Calu3 (cell line): ENCODE measurements around the gene LYRM9. TPM values are rescaled to one million over a fixed set of nuclear protein-coding genes. Genes with fewer than 3 reads are reported as not detected.
"Not testable (repeated sequence)": the region's sequence is repeated elsewhere in the genome, so short reads cannot be mapped to it uniquely, and the experiment has no call there.

ENCODE experiments used
- BruUV-seq: library from RNA; stranded (reverse); fragments of 400-500 nt; replicated peaks from 2 replicates; lab custom pipeline; 2021; lab: Mats Ljungman, UMichigan
- CTCF ChIA-PET: fragments of 300-600 bp; sonication (Branson Sonifier 250); formaldehyde crosslinking; loops from one replicate; lab custom pipeline; 2022; ENCODE audit warnings: antibody characterized with exemption; lab: Charles Lee
- DNase-seq: peaks from one replicate; pipeline ENCODE4 v3.0.0; 2022
- H3K27ac Mint-ChIP-seq: one replicate; pipeline ENCODE4 v1.8.0; 2022; ENCODE audit warnings: mixed read lengths; ENCODE audit not compliant: unreplicated experiment
- H3K27me3 Mint-ChIP-seq: one replicate; pipeline ENCODE4 v1.8.0; 2022; ENCODE audit warnings: mixed read lengths; ENCODE audit not compliant: unreplicated experiment
- H3K36me3 Mint-ChIP-seq: one replicate; pipeline ENCODE4 v1.8.0; 2022; ENCODE audit warnings: mild to moderate bottlenecking, moderate library complexity, mixed read lengths; ENCODE audit not compliant: insufficient read depth, unreplicated experiment
- H3K4me1 Mint-ChIP-seq: one replicate; pipeline ENCODE4 v1.8.0; 2022; ENCODE audit warnings: mild to moderate bottlenecking, low read depth, mixed read lengths; ENCODE audit not compliant: unreplicated experiment
- H3K4me3 Mint-ChIP-seq: one replicate; pipeline ENCODE4 v1.8.0; 2022; ENCODE audit warnings: mild to moderate bottlenecking, low read depth, moderate library complexity, mixed read lengths; ENCODE audit not compliant: unreplicated experiment
- H3K9me3 Mint-ChIP-seq: one replicate; pipeline ENCODE4 v1.8.0; 2022; ENCODE audit warnings: low read depth, mixed read lengths; ENCODE audit not compliant: unreplicated experiment
- intact Hi-C: fragments of 100-400 bp; cut with micrococcal nuclease; formaldehyde crosslinking; loops from one replicate; pipeline ENCODE4 v1.10.0; 2022; ENCODE audit not compliant: unreplicated experiment
- total RNA-seq: library from RNA; stranded (reverse); gene quantifications from 2 replicates; pipeline ENCODE4 v1.2.3, GENCODE V29; 2022
- TF ChIP-seq, protein P1 (sequence below): fragments of 200-600 bp; IDR thresholded peaks from one replicate; pipeline ENCODE4 v1.8.0; 2022; ENCODE audit warnings: antibody characterized with exemption; ENCODE audit not compliant: unreplicated experiment

LYRM9 gene
- total RNA-seq, 1 experiment from 2014 or later: 1.7 TPM

DNA sequence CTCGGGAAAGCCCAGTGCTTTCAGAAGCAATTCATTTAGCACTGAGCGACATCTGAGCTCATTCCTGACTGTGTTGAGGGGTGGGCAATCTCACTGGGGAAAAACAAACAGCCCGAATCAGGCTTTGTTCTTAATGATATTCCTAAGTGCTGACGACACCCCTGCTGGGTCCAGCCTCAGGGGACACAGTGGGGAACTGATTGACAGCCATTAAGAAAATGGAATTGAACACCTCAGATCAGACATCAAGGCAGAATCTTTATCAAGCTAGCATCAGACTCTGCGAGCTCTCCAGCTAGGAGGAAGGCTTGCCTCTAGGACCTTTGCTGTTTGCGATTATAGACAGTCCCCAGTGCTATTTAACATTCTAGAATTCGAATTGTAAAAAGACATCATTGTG lies 22.5 kb upstream of the LYRM9 start:
- Mint-ChIP-seq H3K4me3 (no peak overlapping the region), H3K4me1 (no peaks in the 10 kb centered on the region), H3K36me3 (no peaks in the 10 kb centered on the region), H3K27ac (no peak overlapping the region), H3K27me3 (peaks cover 31% of the 10 kb centered on the region), H3K9me3 (no peaks in the 10 kb centered on the region)
- TF ChIP-seq, protein P1, sequence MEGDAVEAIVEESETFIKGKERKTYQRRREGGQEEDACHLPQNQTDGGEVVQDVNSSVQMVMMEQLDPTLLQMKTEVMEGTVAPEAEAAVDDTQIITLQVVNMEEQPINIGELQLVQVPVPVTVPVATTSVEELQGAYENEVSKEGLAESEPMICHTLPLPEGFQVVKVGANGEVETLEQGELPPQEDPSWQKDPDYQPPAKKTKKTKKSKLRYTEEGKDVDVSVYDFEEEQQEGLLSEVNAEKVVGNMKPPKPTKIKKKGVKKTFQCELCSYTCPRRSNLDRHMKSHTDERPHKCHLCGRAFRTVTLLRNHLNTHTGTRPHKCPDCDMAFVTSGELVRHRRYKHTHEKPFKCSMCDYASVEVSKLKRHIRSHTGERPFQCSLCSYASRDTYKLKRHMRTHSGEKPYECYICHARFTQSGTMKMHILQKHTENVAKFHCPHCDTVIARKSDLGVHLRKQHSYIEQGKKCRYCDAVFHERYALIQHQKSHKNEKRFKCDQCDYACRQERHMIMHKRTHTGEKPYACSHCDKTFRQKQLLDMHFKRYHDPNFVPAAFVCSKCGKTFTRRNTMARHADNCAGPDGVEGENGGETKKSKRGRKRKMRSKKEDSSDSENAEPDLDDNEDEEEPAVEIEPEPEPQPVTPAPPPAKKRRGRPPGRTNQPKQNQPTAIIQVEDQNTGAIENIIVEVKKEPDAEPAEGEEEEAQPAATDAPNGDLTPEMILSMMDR: no peak
- BruUV-seq: no TSS peak
- no peak for DNase-seq
- intact Hi-C loops: no loop called here
- CTCF ChIA-PET: no interaction called here

DNA sequence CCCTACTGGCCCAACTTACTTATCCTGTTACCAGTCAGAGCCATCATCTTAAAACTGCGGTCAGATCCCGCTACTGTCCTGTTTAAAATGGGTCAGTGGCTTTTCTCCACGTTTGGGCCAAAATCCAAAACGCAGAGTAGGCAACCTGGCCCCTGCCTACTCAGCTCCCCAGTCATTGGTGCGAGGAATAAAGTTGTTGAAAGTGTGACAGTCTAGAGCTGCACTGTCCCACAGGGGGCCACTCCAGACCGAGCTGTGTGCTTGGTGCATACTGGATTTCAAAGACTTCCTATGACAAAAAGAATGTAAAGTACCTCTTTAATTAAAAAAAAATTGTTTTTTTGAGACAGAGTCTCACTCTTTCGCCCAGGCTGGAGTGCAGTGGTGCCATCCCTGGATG lies 21.2 kb upstream of the LYRM9 start:
- TF ChIP-seq, protein P1: no peak
- DNase-seq: no peak
- no peak overlapping the region for H3K27ac Mint-ChIP-seq
- intact Hi-C loops: no loop called here
- H3K27me3 Mint-ChIP-seq: peaks cover 31% of the 10 kb centered on the region
- BruUV-seq: no TSS peak
- no peaks in the 10 kb centered on the region for H3K4me1 Mint-ChIP-seq
- no peaks in the 10 kb centered on the region for H3K36me3 Mint-ChIP-seq
- CTCF ChIA-PET: no interaction called here
- H3K9me3 Mint-ChIP-seq: no peaks in the 10 kb centered on the region
- no peak overlapping the region for H3K4me3 Mint-ChIP-seq

DNA sequence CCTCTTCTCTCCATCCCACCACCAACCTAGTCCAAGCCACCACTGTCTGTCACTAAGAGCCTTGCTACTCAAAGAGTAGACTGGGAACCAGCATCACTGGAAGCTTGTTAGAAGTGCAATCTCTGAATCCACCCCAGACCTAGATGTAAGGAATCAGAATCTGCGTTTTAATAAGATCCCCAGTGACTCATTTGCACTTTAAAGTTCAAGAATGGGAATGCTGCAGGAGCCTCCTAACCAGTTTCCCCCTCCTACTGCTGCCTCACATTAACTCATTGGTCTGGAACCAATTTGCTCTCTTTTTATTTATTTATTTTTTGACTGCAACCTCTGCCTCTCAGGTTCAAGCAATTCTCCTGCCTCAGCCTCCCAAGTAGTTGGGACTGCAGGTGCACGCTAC lies 19.8 kb upstream of the LYRM9 start:
- CTCF ChIA-PET: no interaction called here
- H3K27ac Mint-ChIP-seq: no peak overlapping the region
- H3K36me3 Mint-ChIP-seq: no peaks in the 10 kb centered on the region
- no peak for DNase-seq
- no TSS peak for BruUV-seq
- intact Hi-C loops: no loop called here
- H3K9me3 Mint-ChIP-seq: no peaks in the 10 kb centered on the region
- peaks cover 31% of the 10 kb centered on the region for H3K27me3 Mint-ChIP-seq
- H3K4me3 Mint-ChIP-seq: no peak overlapping the region
- TF ChIP-seq, protein P1: no peak
- H3K4me1 Mint-ChIP-seq: no peaks in the 10 kb centered on the region

DNA sequence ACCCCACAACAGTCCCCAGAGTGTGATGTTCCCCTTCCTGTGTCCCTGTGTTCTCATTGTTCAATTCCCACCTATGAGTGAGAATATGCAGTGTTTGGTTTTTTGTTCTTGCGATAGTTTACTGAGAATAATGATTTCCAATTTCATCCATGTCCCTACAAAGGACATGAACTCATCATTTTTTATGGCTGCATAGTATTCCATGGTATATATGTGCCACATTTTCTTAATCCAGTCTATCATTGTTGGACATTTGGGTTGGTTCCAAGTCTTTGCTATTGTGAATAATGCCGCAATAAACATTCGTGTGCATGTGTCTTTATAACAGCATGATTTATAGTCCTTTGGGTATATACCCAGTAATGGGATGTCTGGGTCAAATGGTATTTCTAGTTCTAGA lies 19.1 kb upstream of the LYRM9 start:
- BruUV-seq: not testable (repeated sequence)
- peaks cover 25% of the 10 kb centered on the region for H3K27me3 Mint-ChIP-seq

DNA sequence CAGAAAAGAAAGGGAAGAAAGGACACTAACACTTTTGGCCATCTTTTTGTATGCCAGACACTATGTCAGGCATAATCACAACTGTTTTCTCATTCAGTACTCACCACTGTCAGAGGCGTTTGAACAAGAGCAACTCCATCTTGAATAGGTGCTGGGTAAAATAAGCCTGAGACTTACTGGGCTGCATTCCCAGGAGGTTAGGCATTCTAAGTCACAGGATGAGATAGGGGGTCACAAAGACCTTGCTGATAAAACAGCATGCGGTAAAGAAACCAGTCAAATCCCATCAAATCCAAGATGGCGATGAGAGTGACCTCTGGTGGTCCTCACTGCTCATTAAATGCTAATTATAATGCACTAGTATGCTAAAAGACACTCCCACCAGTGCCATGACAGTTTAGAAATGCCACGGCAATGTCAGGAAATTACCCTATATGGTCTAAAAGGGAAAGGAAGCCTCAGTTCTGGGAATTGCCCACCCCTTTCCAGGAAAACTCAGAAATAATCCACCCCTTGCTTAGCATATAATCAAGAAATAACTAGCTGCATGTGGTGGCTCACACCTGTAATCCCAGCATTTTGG lies 14.9 kb upstream of the LYRM9 start:
- no peaks in the 10 kb centered on the region for H3K9me3 Mint-ChIP-seq
- no peaks in the 10 kb centered on the region for H3K36me3 Mint-ChIP-seq
- CTCF ChIA-PET: no interaction called here
- no peak overlapping the region for H3K4me3 Mint-ChIP-seq
- H3K4me1 Mint-ChIP-seq: no peaks in the 10 kb centered on the region
- no peak overlapping the region for H3K27ac Mint-ChIP-seq
- H3K27me3 Mint-ChIP-seq: peaks cover 50% of the 10 kb centered on the region
- BruUV-seq: no TSS peak
- intact Hi-C loops: no loop called here
- TF ChIP-seq, protein P1: no peak
- DNase-seq: no peak

More for the DNA sequence above, 19.1 kb upstream of the LYRM9 start:
- H3K4me1 Mint-ChIP-seq, H3K36me3 Mint-ChIP-seq, H3K9me3 Mint-ChIP-seq, DNase-seq, intact Hi-C loops, CTCF ChIA-PET, H3K27ac Mint-ChIP-seq, H3K4me3 Mint-ChIP-seq: not testable (repeated sequence)
